Hepatocyte (in vitro differentiated cells): ENCODE data around the gene LAT. TPM values are rescaled to one million over a fixed set of nuclear protein-coding genes. Genes with fewer than 3 reads are reported as not detected.

Experiments used
- DNase-seq: peaks from one replicate; pipeline ENCODE4 v3.0.0-alpha.2; 2016; ENCODE audit warnings: low spot score
- H2AFZ ChIP-seq: fragments of 200-600 bp; sonication (generic); 2 replicates; pipeline ENCODE4 v1.6.0; 2016; ENCODE audit warnings: antibody characterized with exemption, mild to moderate bottlenecking
- H3K27ac ChIP-seq: fragments of 200-600 bp; sonication (generic); 2 replicates; pipeline ENCODE4 v1.5.1; 2016; ENCODE audit warnings: mild to moderate bottlenecking
- H3K27me3 ChIP-seq: fragments of 200-600 bp; sonication (generic); 2 replicates; pipeline ENCODE4 v1.6.1; 2016
- H3K36me3 ChIP-seq: fragments of 200-600 bp; sonication (generic); replicated peaks from 2 replicates; pipeline ENCODE4 v1.5.1; 2016; ENCODE audit warnings: low read depth; ENCODE audit not compliant: insufficient read depth
- H3K4me1 ChIP-seq: fragments of 200-600 bp; sonication (generic); 2 replicates; pipeline ENCODE4 v1.5.1; 2016; ENCODE audit warnings: mild to moderate bottlenecking, moderate library complexity; ENCODE audit not compliant: insufficient read depth
- H3K4me2 ChIP-seq: fragments of 200-600 bp; sonication (generic); 2 replicates; pipeline ENCODE4 v1.6.0; 2016
- H3K4me3 ChIP-seq: fragments of 200-600 bp; sonication (generic); 2 replicates; pipeline ENCODE4 v1.5.1; 2016; ENCODE audit warnings: mild to moderate bottlenecking
- H3K79me2 ChIP-seq: fragments of 200-600 bp; sonication (generic); 2 replicates; pipeline ENCODE4 v1.6.0; 2017; ENCODE audit warnings: mild to moderate bottlenecking
- H3K9me2 ChIP-seq: fragments of 200-600 bp; sonication (generic); replicated peaks from 2 replicates; pipeline ENCODE4 v1.6.0; 2017; ENCODE audit warnings: mild to moderate bottlenecking; ENCODE audit not compliant: insufficient read depth
- H3K9me3 ChIP-seq: fragments of 200-600 bp; sonication (generic); 2 replicates; pipeline ENCODE4 v1.5.1; 2016; ENCODE audit warnings: low read depth, mild to moderate bottlenecking
- H4K20me1 ChIP-seq: fragments of 200-600 bp; sonication (generic); 2 replicates; pipeline ENCODE4 v1.6.0; 2016; ENCODE audit warnings: mild to moderate bottlenecking; ENCODE audit not compliant: insufficient read depth, poor library complexity, severe bottlenecking
- CTCF ChIP-seq: fragments of 200-600 bp; sonication (generic); IDR thresholded peaks from 2 replicates; pipeline ENCODE4 v1.5.1; 2016; ENCODE audit warnings: antibody characterized with exemption, mild to moderate bottlenecking; ENCODE audit not compliant: poor library complexity
- EZH2 ChIP-seq: fragments of 200-600 bp; sonication (generic); IDR thresholded peaks from 2 replicates; pipeline ENCODE4 v1.6.1; 2016; ENCODE audit warnings: antibody characterized with exemption, mild to moderate bottlenecking, borderline replicate concordance
- EZH2phosphoT487 ChIP-seq: fragments of 200-600 bp; sonication (generic); IDR thresholded peaks from one replicate; pipeline ENCODE4 v1.6.1; 2018; ENCODE audit warnings: antibody characterized with exemption, mild to moderate bottlenecking, low read depth, moderate library complexity; ENCODE audit not compliant: unreplicated experiment, severe bottlenecking
- WGBS: methylation state at CpG from one replicate; pipeline ENCODE4 v1.1.6; 2016; ENCODE audit warnings: low lambda C conversion rate; ENCODE audit errors: missing lambda C conversion rate; 5-methylcytosine and 5-hydroxymethylcytosine counted together
- polyA plus RNA-seq: library from polyadenylated mRNA; unstranded; fragments of >200 nt; fragmentation: Nextera tagmentation; extraction: Ambion mirVana; gene quantifications from 2 replicates; pipeline ENCODE4 v1.2.1, GENCODE V29; 2016
- total RNA-seq: library from RNA; depleted of rRNA; stranded (reverse); fragments of >200 nt; gene quantifications from 2 replicates; pipeline ENCODE4 v1.2.3, GENCODE V29; 2014

LAT gene
- total and polyA plus RNA-seq, 2 experiments from 2014 or later, result 1.00 to 2.4 TPM

GRCh38 chr16:29028457-29029167 lies 43.8 kb downstream of the LAT start:
- TF ChIP-seq CTCF (no peak), EZH2 (no peak), EZH2phosphoT487 (no peak)
- no peak for DNase-seq
- H3K4me1 ChIP-seq, result no peaks in the 10 kb centered on the region
- no peak overlapping the region for H3K27ac ChIP-seq
- H3K27me3 ChIP-seq, result no peaks in the 10 kb centered on the region
- no peaks in the 10 kb centered on the region for H3K9me3 ChIP-seq
- H3K79me2 ChIP-seq, result no peaks in the 10 kb centered on the region
- no peak overlapping the region for H3K4me3 ChIP-seq
- H3K36me3 ChIP-seq, result no peaks in the 10 kb centered on the region
- no peak overlapping the region for H2AFZ ChIP-seq
- H4K20me1 ChIP-seq, result no peaks in the 10 kb centered on the region
- 80% methylated on average over 7 of the region's 7 CpGs for WGBS
- no peaks in the 10 kb centered on the region for H3K9me2 ChIP-seq
- no peak overlapping the region for H3K4me2 ChIP-seq

GRCh38 chr16:29029168-29029994 lies 44.5 kb downstream of the LAT start:
- H3K27ac ChIP-seq, result no peak overlapping the region
- no peak overlapping the region for H3K4me2 ChIP-seq
- no peak overlapping the region for H2AFZ ChIP-seq
- TF ChIP-seq EZH2phosphoT487 (no peak), EZH2 (no peak), CTCF (no peak)
- no peaks in the 10 kb centered on the region for H3K27me3 ChIP-seq
- H3K4me1 ChIP-seq, result no peaks in the 10 kb centered on the region
- H3K9me3 ChIP-seq, result no peaks in the 10 kb centered on the region
- WGBS, result 44% methylated on average over 16 of the region's 16 CpGs
- no peaks in the 10 kb centered on the region for H4K20me1 ChIP-seq
- DNase-seq, result peak; percentile 65
- no peak overlapping the region for H3K4me3 ChIP-seq
- H3K36me3 ChIP-seq, result no peaks in the 10 kb centered on the region
- H3K9me2 ChIP-seq, result no peaks in the 10 kb centered on the region
- no peaks in the 10 kb centered on the region for H3K79me2 ChIP-seq

GRCh38 chr16:29030086-29030840 lies 45.4 kb downstream of the LAT start:
- H3K9me3 ChIP-seq, result no peaks in the 10 kb centered on the region
- 81% methylated on average over 8 of the region's 8 CpGs for WGBS
- no peaks in the 10 kb centered on the region for H3K79me2 ChIP-seq
- no peaks in the 10 kb centered on the region for H3K4me1 ChIP-seq
- H3K4me3 ChIP-seq, result no peak overlapping the region
- H3K4me2 ChIP-seq, result no peak overlapping the region
- no peaks in the 10 kb centered on the region for H3K27me3 ChIP-seq
- TF ChIP-seq EZH2 (no peak), EZH2phosphoT487 (no peak), CTCF (no peak)
- DNase-seq, result no peak
- no peak overlapping the region for H2AFZ ChIP-seq
- H3K9me2 ChIP-seq, result no peaks in the 10 kb centered on the region
- H4K20me1 ChIP-seq, result no peaks in the 10 kb centered on the region
- H3K27ac ChIP-seq, result no peak overlapping the region
- no peaks in the 10 kb centered on the region for H3K36me3 ChIP-seq

Other genes with a start within 250 kb of the LAT start
- gene NPIPB9, start 233.3 kb upstream of the LAT start, total RNA-seq, result 3.0 and 3.2 TPM in 2 replicates
- gene NPIPB9, start 233.3 kb upstream of the LAT start, polyA plus RNA-seq, result 1.0 and 1.5 TPM in 2 replicates
- gene ATXN2L, start 162.1 kb upstream of the LAT start, total RNA-seq, result 29.3 and 50.4 TPM in 2 replicates
- 124 and 128 TPM in 2 replicates for gene ATXN2L, start 162.1 kb upstream of the LAT start, polyA plus RNA-seq
- gene TUFM, start 138.7 kb upstream of the LAT start, total RNA-seq, result 106 and 107 TPM in 2 replicates
- gene TUFM, start 138.7 kb upstream of the LAT start, polyA plus RNA-seq, result 214 and 244 TPM in 2 replicates
- gene SH2B1, start 121.2 kb upstream of the LAT start, total RNA-seq, result 15.1 and 22.6 TPM in 2 replicates
- gene SH2B1, start 121.2 kb upstream of the LAT start, polyA plus RNA-seq, result 25.9 and 29.2 TPM in 2 replicates
- 0.13 and 0.72 TPM in 2 replicates for gene ATP2A1, start 106.6 kb upstream of the LAT start, total RNA-seq
- 0.49 and 2.3 TPM in 2 replicates for gene ATP2A1, start 106.6 kb upstream of the LAT start, polyA plus RNA-seq
- 27.5 and 37.2 TPM in 2 replicates for gene RABEP2, start 59.8 kb upstream of the LAT start, total RNA-seq
- 25.9 and 30.3 TPM in 2 replicates for gene RABEP2, start 59.8 kb upstream of the LAT start, polyA plus RNA-seq
- gene CD19, start 53.1 kb upstream of the LAT start, total RNA-seq, result not detected in 2 replicates
- not detected in 2 replicates for gene CD19, start 53.1 kb upstream of the LAT start, polyA plus RNA-seq
- gene NFATC2IP, start 34.1 kb upstream of the LAT start, total RNA-seq, result 17.3 and 17.4 TPM in 2 replicates
- 19.7 and 22.3 TPM in 2 replicates for gene NFATC2IP, start 34.1 kb upstream of the LAT start, polyA plus RNA-seq
- 36.6 and 42.8 TPM in 2 replicates for gene SPNS1, start 10.3 kb upstream of the LAT start, total RNA-seq
- 140 and 146 TPM in 2 replicates for gene SPNS1, start 10.3 kb upstream of the LAT start, polyA plus RNA-seq